Measurements from ENCODE around the gene LRRC40.

LRRC40 gene

GRCh38 chr1:70202173-70202758 is 3.1 kb downstream of the LRRC40 start:
- no peak overlapping the region for H3K4me3 ChIP-seq (ENCODE audit: low read length)
- no peak for TF ChIP-seq CTCF (IDR thresholded peaks at IDR 0.05; ENCODE audit: low read length)
- no peak for TF ChIP-seq EZH2phosphoT487 (IDR thresholded peaks at IDR 0.05; ENCODE audit: low read length)
- no peak for TF ChIP-seq EZH2 (optimal IDR thresholded peaks at IDR 0.05; ENCODE audit: low read depth, low read length)
- no peak overlapping the region for H3K9ac ChIP-seq (ENCODE audit: low read length)
- H3K27ac ChIP-seq (ENCODE audit: low read length): no peak overlapping the region
- no peak for DNase-seq
- peaks cover 11% of the 10 kb centered on the region for H3K4me1 ChIP-seq (ENCODE audit: low read length)
- peaks cover 96% of the 10 kb centered on the region for H3K79me2 ChIP-seq (ENCODE audit: low read length)
- no peak overlapping the region for H2AFZ ChIP-seq (ENCODE audit: low read length)
- H4K20me1 ChIP-seq (ENCODE audit: insufficient read depth, low read length): no peaks in the 10 kb centered on the region
- H3K9me2 ChIP-seq (replicated peaks; ENCODE audit: insufficient read depth, low read length): no peaks in the 10 kb centered on the region
- H3K36me3 ChIP-seq (replicated peaks; ENCODE audit: insufficient read depth, low read length): no peaks in the 10 kb centered on the region
- no peaks in the 10 kb centered on the region for H3K9me3 ChIP-seq (replicated peaks; ENCODE audit: insufficient read depth, low read length)
- peaks cover 6% of the 10 kb centered on the region for H3F3A ChIP-seq (ENCODE audit: insufficient read depth, low read length)
- no peak overlapping the region for H3K4me2 ChIP-seq (ENCODE audit: low read depth, low read length)
- H3K27me3 ChIP-seq (replicated peaks; ENCODE audit: insufficient read depth, low read length): no peaks in the 10 kb centered on the region

- H3F3A ChIP-seq (ENCODE audit: insufficient read depth, low read length): no peaks in the 10 kb centered on the region; the same call in 1 of the 2 replicates
- peaks cover 93% of the 10 kb centered on the region for H3K79me2 ChIP-seq (ENCODE audit: low read length)
- H3K27ac ChIP-seq (ENCODE audit: low read length): no peak overlapping the region
- H3K36me3 ChIP-seq (replicated peaks; ENCODE audit: insufficient read depth, low read length): no peaks in the 10 kb centered on the region
- H3K9ac ChIP-seq (ENCODE audit: low read length): no peak overlapping the region
- no peaks in the 10 kb centered on the region for H3K9me2 ChIP-seq (replicated peaks; ENCODE audit: insufficient read depth, low read length)
- no peak overlapping the region for H2AFZ ChIP-seq (ENCODE audit: low read length)
- H3K4me2 ChIP-seq (ENCODE audit: low read depth, low read length): no peak overlapping the region
- no peaks in the 10 kb centered on the region for H3K27me3 ChIP-seq (replicated peaks; ENCODE audit: insufficient read depth, low read length)
- H4K20me1 ChIP-seq (ENCODE audit: insufficient read depth, low read length): no peaks in the 10 kb centered on the region
- TF ChIP-seq EZH2phosphoT487 (IDR thresholded peaks at IDR 0.05; ENCODE audit: low read length) (no peak), CTCF (IDR thresholded peaks at IDR 0.05; ENCODE audit: low read length) (no peak), EZH2 (optimal IDR thresholded peaks at IDR 0.05; ENCODE audit: low read depth, low read length) (no peak)
- peaks cover 6% of the 10 kb centered on the region for H3K4me1 ChIP-seq (ENCODE audit: low read length)
- no peaks in the 10 kb centered on the region for H3K9me3 ChIP-seq (replicated peaks; ENCODE audit: insufficient read depth, low read length)
- no peak for DNase-seq
- no peak overlapping the region for H3K4me3 ChIP-seq (ENCODE audit: low read length)
These were observed 5.3 kb downstream of the LRRC40 start for GRCh38 chr1:70200065-70200464.

GRCh38 chr1:70196333-70196732 is 9.0 kb downstream of the LRRC40 start:
- Histone ChIP-seq H3F3A (ENCODE audit: insufficient read depth, low read length) (no peaks in the 10 kb centered on the region), H3K4me1 (ENCODE audit: low read length) (no peaks in the 10 kb centered on the region), H3K4me3 (ENCODE audit: low read length) (no peak overlapping the region), H4K20me1 (ENCODE audit: insufficient read depth, low read length) (no peaks in the 10 kb centered on the region), H3K4me2 (ENCODE audit: low read depth, low read length) (no peak overlapping the region), H3K9ac (ENCODE audit: low read length) (no peak overlapping the region), H3K79me2 (ENCODE audit: low read length) (peaks cover 89% of the 10 kb centered on the region), H3K9me2 (replicated peaks; ENCODE audit: insufficient read depth, low read length) (no peaks in the 10 kb centered on the region), H2AFZ (ENCODE audit: low read length) (no peak overlapping the region), H3K9me3 (replicated peaks; ENCODE audit: insufficient read depth, low read length) (no peaks in the 10 kb centered on the region), H3K27ac (ENCODE audit: low read length) (no peak overlapping the region), H3K36me3 (replicated peaks; ENCODE audit: insufficient read depth, low read length) (no peaks in the 10 kb centered on the region), H3K27me3 (replicated peaks; ENCODE audit: insufficient read depth, low read length) (no peaks in the 10 kb centered on the region)
- no peak for TF ChIP-seq CTCF (IDR thresholded peaks at IDR 0.05; ENCODE audit: low read length)
- TF ChIP-seq EZH2 (optimal IDR thresholded peaks at IDR 0.05; ENCODE audit: low read depth, low read length): no peak
- TF ChIP-seq EZH2phosphoT487 (IDR thresholded peaks at IDR 0.05; ENCODE audit: low read length): no peak
- DNase-seq: no peak

Data from MM.1S (cell line).